Measurements from ENCODE around the gene NFIX. TPM values are rescaled to one million over a fixed set of nuclear protein-coding genes. Genes with fewer than 3 reads are reported as not detected.

NFIX gene
- total RNA-seq, 1 donor from 2014 or later, result not detected

DNA sequence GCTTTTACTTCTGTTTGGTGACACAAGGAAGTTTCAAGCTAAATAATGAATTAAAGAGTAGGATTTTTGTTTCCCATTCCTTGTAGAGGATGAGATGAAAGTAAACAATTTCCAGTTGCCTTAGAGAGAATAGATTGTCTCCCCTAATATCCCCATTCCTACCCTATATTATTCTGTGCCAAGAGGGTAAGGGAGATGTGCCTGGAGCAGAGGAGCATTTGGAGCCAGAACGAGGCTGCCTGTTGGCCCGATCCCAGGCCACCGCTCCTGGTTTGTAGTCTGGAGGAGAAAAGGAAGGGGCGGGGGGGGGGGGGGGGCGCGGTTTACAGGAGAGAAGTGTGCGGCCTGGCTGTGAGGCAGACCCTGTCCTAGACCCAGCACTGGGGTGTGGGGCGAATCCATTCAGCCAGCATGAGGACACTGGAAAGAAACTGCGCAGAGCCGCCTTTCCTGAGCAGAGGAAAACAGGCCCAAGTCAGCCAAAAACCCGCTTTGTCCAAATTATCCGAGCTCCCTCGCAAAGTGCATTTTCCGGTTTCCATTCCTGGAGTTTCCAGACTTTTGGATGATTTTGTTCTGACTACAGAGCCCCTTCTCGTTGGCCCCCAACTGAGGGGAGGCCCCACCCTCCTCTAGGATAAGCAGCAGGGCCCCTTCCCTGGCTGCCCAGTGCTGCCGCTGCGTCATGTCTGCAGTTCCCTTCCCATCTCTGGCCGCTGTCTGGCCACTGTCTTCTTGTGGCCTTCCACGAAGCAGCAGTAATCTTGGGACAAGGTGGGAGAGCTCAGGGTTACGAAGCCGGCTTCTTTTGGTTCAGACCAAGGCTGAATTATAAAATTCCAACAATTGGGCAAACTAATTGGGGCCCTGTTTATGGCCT lies 23.0 kb downstream of the NFIX start:
- TF ChIP-seq, protein P1, sequence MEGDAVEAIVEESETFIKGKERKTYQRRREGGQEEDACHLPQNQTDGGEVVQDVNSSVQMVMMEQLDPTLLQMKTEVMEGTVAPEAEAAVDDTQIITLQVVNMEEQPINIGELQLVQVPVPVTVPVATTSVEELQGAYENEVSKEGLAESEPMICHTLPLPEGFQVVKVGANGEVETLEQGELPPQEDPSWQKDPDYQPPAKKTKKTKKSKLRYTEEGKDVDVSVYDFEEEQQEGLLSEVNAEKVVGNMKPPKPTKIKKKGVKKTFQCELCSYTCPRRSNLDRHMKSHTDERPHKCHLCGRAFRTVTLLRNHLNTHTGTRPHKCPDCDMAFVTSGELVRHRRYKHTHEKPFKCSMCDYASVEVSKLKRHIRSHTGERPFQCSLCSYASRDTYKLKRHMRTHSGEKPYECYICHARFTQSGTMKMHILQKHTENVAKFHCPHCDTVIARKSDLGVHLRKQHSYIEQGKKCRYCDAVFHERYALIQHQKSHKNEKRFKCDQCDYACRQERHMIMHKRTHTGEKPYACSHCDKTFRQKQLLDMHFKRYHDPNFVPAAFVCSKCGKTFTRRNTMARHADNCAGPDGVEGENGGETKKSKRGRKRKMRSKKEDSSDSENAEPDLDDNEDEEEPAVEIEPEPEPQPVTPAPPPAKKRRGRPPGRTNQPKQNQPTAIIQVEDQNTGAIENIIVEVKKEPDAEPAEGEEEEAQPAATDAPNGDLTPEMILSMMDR (conservative IDR thresholded peaks at IDR 0.05; ENCODE audit: low read depth, low read length), result no peak
- H3K4me3 ChIP-seq (ENCODE audit: low read depth, low read length), result no peak overlapping the region
- no peak for DNase-seq (ENCODE audit: low read depth)

DNA sequence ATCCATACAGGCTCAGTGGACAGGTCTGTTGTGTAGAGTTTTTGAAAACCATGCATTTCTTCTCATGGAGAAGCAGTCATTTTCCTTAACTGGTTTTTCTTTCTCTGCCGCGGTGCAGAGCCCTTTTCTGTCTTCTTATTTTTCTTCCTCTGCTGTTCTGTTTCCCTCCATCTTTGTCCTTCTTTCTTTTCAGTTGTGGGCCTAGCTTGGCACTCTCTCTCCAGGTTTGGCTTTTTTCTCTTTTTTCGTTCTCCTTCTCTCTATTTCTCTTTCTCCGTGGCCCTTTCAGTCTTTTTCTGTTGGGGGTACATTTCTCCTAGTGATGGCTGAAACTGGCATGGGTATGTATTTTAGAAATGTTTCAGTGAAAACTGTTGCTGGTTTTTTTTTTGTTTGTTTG lies 24.1 kb downstream of the NFIX start:
- TF ChIP-seq, protein P1 (conservative IDR thresholded peaks at IDR 0.05; ENCODE audit: low read depth, low read length), result no peak
- no peak overlapping the region for H3K4me3 ChIP-seq (ENCODE audit: low read depth, low read length)
- no peak for DNase-seq (ENCODE audit: low read depth)

DNA sequence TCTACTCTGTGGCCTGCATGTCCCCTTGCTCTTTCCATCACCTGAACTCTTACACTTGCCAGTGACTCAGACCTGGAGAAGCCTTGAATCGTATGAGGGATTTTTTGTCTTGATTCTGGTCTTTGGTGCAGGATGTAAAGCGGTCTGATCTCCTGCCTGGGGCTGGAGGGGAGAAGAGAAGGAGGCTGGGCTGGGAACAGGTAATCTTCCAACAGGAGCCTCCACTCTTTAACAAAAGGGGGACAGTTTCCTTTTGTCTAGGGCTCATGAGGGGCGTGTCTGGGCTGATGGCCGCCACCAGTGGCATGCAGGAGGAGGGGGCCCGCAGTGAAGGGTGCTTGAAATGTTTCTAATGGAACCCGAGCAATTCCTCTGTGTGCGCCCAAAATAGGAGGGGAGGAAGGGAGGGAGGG lies 24.7 kb downstream of the NFIX start:
- no peak overlapping the region for H3K4me3 ChIP-seq (ENCODE audit: low read depth, low read length)
- TF ChIP-seq, protein P1 (conservative IDR thresholded peaks at IDR 0.05; ENCODE audit: low read depth, low read length), result no peak
- DNase-seq (ENCODE audit: low read depth), result no peak

DNA sequence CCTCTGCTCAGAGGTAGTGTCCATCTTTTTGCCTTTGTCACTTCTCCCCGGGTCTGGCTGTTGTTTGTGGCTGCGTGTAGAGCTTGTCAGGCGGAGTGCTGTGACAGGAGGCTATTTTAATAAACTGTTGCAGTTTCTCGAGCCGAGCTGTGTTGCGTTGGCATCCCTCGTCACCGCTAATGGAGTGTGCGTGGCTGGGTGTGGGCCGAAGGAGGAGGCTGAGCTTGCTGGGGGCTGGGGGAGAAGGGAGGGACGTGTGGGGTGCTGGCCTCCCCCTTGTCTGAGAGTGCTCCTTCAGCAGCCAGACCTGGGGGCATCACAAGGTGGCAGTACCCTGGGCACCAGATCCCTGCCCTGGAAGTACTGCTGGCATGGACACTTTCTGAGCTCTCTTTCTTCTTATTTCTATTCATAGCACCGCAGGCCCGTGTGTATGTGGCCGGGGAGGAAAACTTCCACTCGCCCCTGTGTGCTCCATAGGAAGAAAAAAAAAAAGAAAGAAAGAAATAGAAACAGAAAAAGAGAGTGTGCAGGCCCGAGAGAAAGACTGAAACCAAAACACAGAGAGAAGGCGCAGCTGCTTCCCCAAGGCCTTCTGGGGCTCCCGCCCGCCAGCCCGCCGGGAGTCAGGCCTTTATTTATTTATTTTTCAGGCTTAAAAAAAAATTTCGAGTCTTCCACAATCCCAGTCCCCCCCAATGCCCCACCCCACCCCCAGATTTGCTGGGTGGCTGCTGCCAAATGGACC lies 27.0 kb downstream of the NFIX start:
- H3K4me3 ChIP-seq (ENCODE audit: low read depth, low read length), result peak overlapping the region; percentile 61
- TF ChIP-seq, protein P1 (conservative IDR thresholded peaks at IDR 0.05; ENCODE audit: low read depth, low read length), result no peak
- DNase-seq (ENCODE audit: low read depth), result no peak

DNA sequence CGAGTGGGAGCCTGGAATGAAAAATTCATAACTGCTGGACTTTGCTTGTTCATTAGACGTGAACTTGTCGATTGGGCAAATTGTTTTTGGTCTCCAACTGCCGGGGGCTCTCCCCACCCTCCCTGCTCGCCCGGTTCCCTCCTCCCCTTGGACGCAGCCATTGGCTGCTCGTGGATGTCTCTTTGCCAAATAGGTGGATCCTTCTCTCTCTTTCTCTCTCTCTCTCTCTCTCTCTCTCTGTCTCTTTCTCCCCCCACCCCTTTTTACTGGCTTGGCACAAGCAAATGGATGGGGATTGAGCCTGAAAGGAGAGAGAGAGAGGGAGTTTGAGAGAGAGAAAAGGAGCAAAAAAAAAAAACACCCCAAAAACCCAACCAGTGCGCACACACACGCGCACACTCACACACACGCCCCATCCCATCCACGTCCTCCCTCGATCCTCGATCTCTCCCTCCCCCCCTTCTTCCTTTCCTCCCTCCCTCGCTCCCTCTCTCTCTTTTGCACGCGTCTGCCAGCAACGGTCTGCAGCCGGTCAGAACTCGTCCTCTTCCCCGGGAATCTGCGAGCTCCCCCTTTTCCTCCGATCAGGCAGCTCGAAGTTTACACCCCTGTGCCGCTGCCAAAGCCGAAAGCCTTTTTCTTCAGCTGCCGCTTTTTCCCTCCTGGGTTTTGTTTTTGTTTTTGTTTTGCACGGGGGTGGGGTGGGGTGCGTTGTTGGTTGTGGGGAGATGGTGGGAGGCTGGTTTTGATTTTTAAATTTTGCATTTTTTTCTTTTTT lies 27.8 kb downstream of the NFIX start:
- peak; percentile 35 for DNase-seq (ENCODE audit: low read depth)
- peak overlapping the region; percentile 61 for H3K4me3 ChIP-seq (ENCODE audit: low read depth, low read length)
- TF ChIP-seq, protein P1 (conservative IDR thresholded peaks at IDR 0.05; ENCODE audit: low read depth, low read length), result no peak

DNA sequence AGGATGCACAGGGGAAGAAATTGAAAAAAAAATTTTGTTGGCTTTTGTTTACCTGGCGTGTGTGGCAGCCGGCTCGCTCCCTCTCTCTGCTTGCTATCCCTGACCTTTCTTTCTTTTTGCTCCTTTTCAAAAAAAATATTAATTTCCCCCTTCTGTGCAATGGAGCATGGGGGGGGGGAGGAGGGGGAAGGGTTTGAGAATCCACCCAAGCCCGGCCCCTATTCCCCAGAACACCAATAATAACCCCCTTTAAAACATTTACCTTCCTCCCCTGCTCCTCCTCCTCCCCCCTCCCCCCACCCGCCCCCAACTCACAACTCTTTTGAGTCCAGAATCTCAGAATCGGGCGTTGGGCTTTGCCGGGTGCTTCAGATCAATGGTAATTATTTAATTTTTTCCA lies 28.4 kb downstream of the NFIX start:
- no peak for DNase-seq (ENCODE audit: low read depth)
- TF ChIP-seq, protein P1 (conservative IDR thresholded peaks at IDR 0.05; ENCODE audit: low read depth, low read length), result no peak
- peak overlapping the region; percentile 61 for H3K4me3 ChIP-seq (ENCODE audit: low read depth, low read length)
